COLO829 (cell line): ENCODE data around the gene C1QTNF1.

ENCODE experiments used
- DNase-seq: peaks from one replicate; pipeline ENCODE4 v3.0.0; 2012; ENCODE audit warnings: low spot score

Gene C1QTNF1

DNA sequence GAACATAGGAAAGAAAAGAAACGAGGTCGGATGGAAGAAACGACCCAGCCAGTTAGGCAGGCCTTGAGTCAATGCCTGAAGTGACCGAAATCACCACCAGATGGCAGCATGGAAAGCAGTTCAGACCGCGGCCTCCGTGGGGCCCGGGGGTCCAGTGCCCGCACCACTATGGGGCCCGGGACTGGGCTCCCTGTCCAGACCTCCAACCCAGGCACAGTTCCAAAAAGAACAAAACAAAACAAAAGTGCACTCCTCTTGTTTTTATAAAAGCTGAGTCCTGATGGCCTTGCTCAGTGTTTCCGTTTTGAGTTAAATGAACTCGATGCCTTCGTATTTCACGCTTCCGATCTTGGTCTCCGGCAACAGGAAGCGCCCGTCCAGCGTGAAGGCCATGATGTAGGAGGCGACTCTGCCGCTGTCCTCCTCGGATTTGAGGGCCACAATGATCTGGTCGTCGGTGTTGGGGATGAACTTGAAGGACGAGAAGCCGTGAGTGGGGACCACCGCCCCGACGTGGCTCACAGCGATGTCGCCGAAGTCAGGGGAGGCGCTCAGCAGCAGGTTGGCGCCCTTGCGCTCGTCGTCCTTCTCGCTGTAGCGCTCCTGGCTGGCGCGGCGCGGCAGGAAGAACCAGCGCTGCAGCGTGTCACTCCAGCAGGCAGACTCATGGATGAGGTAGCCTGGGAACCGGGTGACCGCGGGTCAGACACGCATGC lies 30.6 kb upstream of the C1QTNF1 start:
- DNase-seq = no peak

- DNase-seq = no peak
These were observed 29.8 kb upstream of the C1QTNF1 start for GRCh38 chr17:78993981-78994671.

DNA sequence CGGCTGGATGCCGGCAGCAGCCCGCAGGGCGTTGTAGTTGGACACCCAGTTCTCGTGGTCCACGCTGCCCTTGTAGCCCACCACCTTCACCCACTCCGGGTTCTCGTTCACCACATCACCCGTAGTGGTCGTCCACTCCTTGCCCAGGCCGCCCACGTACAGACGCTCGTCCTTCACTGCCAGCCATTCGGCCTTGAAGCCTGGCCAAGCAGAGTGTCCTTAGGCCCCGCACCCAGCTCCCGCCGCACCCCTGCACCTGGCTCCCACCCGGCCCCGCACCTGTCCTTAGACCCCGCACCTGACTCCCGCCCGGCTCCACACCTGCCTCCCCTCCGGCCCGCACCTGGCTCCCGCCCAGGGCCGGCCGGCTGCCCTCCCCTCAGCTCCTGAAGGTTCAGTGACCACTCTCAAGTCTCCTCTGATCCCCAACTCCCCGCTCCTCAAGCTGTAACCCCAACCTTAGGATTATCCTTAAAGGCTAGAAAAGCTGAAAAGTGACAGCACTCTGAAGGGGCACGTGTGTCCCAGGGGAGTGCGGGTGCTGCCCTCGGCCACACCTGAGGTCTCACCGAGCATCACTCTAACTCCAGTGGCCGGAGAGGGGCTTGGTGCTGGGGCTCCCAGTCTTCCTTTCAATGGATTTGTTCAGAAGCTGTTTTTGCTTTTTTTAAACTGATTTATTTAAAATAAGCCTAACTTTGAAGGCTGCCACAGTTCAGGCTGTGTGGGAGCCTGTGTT lies 28.8 kb upstream of the C1QTNF1 start:
- DNase-seq = no peak

DNA sequence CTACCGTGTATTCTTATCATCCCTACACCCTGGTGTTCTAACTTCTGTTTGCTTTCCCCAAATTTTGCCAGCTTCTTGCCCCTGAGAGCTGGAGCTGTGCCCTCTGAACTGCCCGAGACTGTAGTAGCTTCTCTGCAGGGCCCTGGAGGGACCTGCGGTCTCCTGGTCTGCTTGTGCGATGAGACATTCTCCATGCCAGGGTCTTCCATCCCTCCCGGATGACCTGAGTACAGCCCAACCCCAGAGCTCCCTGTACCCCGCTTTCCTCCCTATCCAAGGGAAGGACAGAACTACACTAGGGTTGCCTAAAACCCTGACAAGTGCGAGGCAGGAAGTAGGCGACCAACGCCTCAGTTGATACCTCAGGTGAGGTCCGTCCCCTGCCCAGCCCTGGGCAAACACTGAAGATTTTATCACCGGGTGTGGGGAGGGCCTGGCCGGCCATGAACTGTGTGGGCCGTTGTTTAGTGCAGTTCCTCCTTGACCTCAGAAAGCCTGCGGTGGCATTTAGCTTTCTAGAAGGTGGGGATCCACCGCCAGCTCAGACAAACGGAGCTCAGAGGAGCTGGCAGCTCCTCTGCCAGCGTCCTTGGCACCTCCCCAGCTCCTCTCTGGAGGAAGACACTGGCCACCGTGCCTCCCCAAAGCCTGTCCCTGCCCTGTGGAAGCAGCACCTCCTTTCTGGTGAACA lies 28.1 kb upstream of the C1QTNF1 start:
- DNase-seq = no peak

GRCh38 chr17:78996781-78997201 lies 27.2 kb upstream of the C1QTNF1 start:
- DNase-seq = no peak

DNA sequence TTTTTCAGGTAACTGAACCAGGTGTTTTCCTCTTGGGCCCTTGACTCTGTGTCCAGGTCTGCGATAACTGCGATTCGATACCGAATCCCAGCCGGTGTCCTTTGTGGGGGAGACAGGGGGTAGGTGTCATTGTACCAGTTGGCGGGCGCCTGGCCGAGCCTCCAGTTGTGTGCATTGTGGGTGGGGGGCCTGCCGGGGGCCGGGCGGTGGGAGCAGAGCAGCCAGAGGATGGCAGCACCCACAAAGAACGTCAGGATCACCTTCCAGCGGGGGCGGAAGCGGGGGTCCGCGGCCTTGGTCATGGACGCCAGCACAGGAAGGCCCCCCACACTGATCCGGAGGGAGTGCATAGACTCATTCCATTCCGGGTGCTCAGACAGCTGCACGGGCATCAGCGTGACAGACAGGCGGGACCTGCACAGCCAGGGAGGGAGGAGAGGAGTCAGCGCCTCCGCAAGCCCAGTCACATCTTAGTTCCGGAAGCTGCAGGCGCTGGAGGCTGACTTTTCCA lies 26.7 kb upstream of the C1QTNF1 start:
- no peak for DNase-seq

- DNase-seq = no peak
These were observed 26.1 kb upstream of the C1QTNF1 start for GRCh38 chr17:78997881-78998280.

GRCh38 chr17:78998311-78999055 lies 25.5 kb upstream of the C1QTNF1 start:
- no peak for DNase-seq

DNA sequence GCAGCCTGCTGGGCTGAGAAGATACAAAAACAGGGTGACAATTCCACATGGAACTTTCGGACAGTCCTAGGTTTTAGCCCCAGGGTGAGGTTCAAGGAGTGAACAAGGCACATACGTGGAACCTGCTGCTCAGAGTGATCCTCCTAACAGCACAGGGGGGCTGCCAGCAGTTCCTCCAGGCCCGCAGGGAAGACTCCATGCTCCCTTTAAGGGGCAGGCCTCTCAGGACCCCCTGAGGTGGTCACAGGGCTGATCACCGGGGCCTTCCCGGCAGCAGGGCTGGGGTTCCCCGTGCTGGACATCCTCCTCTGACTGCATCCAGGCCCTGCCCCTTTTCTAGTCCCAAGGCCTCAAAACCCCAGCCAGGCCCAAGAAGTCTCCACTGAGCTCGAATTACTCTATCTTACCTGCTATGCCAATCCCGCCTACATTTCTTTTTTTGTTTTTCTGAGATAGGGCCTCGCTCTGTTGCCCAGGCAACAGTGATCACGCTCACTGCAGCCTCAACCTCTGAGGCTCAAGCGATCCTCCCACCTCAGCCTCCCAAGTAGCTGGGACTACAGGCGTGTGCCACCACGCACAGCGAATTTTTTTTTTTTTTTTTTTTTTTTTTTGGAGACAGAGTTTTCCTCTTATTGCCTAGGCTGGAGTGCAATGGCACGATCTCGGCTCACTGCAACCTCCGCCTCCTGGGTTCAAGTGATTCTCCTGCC lies 24.8 kb upstream of the C1QTNF1 start:
- no peak for DNase-seq

DNA sequence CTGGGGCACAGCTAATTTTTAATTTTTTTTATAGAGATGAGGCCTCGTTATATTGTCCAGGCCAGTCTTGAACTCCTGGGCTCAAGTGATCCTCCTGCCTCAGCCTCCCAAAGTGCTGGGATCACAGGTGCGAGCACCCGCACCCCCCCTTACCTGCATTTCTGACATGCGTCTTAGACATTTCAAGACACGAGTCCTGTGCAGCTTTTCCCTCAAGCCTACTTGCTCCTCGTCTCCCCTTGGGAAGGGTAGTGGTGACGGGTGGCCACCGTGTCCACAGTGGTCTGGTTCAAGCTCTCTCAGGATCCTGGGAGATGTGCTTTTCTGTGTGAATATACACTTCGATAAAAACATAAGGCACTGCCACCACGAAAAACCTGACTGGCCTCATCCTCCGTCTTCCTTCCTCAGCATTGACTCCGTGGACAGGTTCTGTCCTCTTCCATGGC lies 24.0 kb upstream of the C1QTNF1 start:
- DNase-seq = no peak

GRCh38 chr17:79000396-79001189 lies 23.4 kb upstream of the C1QTNF1 start:
- no peak for DNase-seq

DNA sequence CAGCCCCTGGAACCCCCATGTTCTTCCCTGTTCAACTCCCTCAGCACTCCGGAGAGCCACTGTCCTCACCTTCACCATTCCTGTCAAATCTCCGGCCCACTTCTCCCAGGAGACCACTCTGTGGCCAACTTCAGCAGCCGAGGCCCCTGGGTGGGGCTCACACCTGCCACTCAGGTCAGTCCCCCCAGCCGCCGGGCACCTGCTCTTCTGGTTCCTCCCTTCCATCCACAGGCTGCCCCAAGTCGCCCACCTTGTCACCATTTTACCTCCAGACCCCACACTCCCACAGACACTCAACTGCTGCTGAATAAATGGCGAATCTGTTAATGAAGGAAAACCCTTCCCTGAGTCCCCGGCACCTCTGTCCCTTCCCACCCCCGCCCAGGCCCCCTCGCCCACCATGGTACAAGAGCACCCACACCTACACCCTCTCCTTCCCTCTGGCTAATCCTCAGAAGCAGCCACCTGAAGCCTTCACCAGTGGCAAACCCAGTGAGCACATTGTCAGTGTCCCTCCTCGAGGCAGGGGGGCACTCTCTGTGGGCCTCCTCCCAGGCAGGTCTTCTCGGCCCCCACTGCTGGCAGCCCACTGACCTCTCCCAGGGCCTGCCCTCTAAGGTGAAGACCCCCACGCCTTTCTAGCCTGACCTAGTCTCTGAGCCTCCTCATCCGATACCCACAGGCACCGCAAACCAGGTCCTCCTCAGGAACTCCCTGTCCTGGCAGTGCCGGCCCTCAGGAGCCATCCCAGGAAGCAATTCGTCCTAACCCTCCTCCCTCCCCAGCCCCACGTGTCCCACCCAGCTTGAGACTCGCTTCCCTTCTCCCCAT lies 22.6 kb upstream of the C1QTNF1 start:
- DNase-seq = no peak

- no peak for DNase-seq
These were observed 21.7 kb upstream of the C1QTNF1 start for GRCh38 chr17:79002291-79002690.

- no peak for DNase-seq
These were observed 21.0 kb upstream of the C1QTNF1 start for GRCh38 chr17:79002796-79003593.

DNA sequence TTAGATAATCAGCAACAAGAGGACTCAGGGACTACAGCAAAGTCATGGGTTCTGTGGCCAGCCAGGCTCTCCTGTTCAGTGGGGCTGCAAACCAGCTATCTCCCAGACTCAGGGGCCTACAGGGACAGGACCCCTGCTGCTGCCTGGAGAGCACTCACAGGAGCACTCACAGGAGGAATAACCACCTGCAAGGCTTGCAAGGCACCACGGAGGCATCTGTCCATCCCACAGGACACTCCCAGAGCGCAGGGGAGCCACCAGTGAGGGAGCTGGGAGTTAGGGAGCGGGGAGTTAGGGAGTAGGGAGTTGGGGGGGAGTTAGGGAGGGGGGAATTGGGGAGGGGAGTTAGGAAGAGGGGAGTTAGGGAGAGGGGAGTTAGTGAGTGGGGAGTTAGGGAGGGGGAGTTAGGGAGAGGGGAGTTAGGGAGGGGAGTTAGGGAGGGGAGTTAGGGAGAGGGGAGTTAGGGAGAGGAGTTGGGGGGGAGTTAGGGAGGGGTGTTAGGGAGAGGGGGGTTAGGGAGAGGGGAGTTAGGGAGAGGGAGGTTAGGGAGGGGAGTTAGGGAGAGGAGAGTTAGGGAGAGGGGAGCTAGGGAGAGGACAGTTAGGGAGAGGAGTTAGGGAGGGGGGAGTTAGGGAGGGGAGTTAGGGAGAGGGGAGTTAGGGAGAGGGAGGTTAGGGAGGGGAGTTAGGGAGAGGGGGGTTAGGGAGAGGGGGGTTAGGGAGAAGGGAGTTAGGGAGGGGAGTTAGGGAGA lies 20.1 kb upstream of the C1QTNF1 start:
- DNase-seq = no peak

- no peak for DNase-seq
These were observed 18.7 kb upstream of the C1QTNF1 start for GRCh38 chr17:79005063-79005861.

GRCh38 chr17:79006046-79006445 lies 17.9 kb upstream of the C1QTNF1 start:
- no peak for DNase-seq
